ENCODE measurements around the gene LIN9. TPM values are rescaled to one million over a fixed set of nuclear protein-coding genes. Genes with fewer than 3 reads are reported as not detected.

LIN9 gene, protein sequence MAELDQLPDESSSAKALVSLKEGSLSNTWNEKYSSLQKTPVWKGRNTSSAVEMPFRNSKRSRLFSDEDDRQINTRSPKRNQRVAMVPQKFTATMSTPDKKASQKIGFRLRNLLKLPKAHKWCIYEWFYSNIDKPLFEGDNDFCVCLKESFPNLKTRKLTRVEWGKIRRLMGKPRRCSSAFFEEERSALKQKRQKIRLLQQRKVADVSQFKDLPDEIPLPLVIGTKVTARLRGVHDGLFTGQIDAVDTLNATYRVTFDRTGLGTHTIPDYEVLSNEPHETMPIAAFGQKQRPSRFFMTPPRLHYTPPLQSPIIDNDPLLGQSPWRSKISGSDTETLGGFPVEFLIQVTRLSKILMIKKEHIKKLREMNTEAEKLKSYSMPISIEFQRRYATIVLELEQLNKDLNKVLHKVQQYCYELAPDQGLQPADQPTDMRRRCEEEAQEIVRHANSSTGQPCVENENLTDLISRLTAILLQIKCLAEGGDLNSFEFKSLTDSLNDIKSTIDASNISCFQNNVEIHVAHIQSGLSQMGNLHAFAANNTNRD
- total RNA-seq (1 to 10 TPM; 1.1 to 1.8 (median 1.5) TPM), polyA plus RNA-seq (1 to 10 TPM; 1.5 to 2.6 (median 2.2) TPM)
- long read RNA-seq, donor 1, partial matches to known transcripts = 0 of 2 reads
- long read RNA-seq, donor 1, other reads (novel, unspliced or antisense) = 1 of 2 reads
- long read RNA-seq, donor 2, partial matches to known transcripts = 0 of 1 reads
- long read RNA-seq, donor 2, other reads (novel, unspliced or antisense) = 0 of 1 reads

DNA sequence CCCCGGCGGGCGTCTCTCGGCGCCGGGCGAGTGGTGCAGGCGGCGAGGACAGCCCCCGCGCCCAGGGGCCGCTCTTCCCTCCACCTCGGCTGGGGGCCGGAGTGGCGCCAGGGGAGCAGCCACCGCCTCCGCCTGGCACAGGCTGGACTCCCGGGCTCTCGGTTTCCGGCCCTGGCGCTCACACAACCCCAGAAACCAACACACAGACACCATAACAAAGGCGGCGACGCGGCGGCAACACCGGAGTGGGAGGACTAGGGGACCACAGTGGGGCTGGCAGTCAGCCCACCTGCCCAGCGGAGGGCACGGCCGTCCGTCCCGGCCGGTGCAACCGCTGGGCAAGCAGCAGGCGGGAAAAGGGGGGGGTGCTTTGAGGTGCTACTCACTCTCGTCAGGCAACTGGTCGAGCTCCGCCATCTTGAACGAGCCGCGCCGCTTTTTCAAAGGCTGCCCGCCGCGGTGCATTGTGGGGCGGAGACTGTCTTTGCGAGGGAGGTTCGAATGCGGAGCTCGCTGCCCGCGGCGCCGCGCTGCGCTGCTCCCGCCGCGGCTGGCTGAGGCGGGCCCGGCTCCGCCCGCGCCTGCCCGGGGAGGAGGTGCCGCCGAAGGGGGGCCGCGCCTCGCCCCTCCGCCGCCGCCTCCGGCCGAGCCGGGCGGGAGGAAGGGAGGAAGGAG, at the start of gene LIN9:
TSS of gene LIN9 (minus strand) at position 442 of the 675 bp plus-strand sequence. CDS start at position 417, 25 bp downstream.
- TF ChIP-seq, protein P1, sequence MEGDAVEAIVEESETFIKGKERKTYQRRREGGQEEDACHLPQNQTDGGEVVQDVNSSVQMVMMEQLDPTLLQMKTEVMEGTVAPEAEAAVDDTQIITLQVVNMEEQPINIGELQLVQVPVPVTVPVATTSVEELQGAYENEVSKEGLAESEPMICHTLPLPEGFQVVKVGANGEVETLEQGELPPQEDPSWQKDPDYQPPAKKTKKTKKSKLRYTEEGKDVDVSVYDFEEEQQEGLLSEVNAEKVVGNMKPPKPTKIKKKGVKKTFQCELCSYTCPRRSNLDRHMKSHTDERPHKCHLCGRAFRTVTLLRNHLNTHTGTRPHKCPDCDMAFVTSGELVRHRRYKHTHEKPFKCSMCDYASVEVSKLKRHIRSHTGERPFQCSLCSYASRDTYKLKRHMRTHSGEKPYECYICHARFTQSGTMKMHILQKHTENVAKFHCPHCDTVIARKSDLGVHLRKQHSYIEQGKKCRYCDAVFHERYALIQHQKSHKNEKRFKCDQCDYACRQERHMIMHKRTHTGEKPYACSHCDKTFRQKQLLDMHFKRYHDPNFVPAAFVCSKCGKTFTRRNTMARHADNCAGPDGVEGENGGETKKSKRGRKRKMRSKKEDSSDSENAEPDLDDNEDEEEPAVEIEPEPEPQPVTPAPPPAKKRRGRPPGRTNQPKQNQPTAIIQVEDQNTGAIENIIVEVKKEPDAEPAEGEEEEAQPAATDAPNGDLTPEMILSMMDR (IDR thresholded peaks at IDR 0.05) = no peak
- DNase-seq = peak; percentile 89 to 95
- intact Hi-C loops (cut with DNase I) = no loop called here
- peak; percentile 88 to 97 (median 94) for ATAC-seq
- 0 to 1% (median 1%) methylated on average over 49 to 77 of the region's 77 CpGs for WGBS, 3 donors
- no peaks in the 10 kb centered on the region for H3K9me3 ChIP-seq
- H3K4me3 ChIP-seq = peak within 1 kb of the TSS; percentile 97
- no peaks in the 10 kb centered on the region for H3K36me3 ChIP-seq (ENCODE audit: insufficient read depth in 1 of 2, low read depth in 1 of 2)
- H3K27me3 ChIP-seq (ENCODE audit: insufficient read depth in 3 of 3, low read length in 2 of 3) = no peaks in the 10 kb centered on the region
- peak within 1 kb of the TSS; percentile 80 for H3K27ac ChIP-seq
- peaks cover 7% of the 10 kb centered on the region for H3K4me1 ChIP-seq

DNA sequence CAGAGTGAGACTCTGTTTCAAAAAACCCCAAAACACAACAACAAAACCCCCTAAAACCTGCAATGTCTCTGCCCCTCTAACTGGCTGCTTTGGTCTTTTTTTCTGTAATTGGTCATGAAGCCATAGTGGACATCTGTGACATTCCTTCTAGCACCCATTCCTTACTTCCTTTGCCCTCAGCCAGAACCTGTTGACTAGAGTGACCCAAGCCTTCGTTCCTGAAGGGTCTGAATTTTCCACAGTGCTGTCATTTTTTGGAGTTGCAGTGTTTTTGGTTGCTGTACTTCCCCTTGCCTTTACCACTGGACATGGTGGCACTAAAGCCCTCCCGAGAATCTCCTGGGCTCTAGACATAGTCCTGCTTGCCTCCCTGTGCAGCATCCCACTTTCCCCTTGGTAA, 48.5 kb upstream of the LIN9 start:
- Histone ChIP-seq H3K9me3 (no peaks in the 10 kb centered on the region), H3K4me3 (no peak overlapping the region), H3K27me3 (ENCODE audit: insufficient read depth in 3 of 3, low read length in 2 of 3) (no peaks in the 10 kb centered on the region), H3K4me1 (peaks cover 11% of the 10 kb centered on the region), H3K27ac (no peak overlapping the region), H3K36me3 (ENCODE audit: insufficient read depth in 1 of 2, low read depth in 1 of 2) (peaks cover 7 to 41% of the 10 kb centered on the region in 2 donors)
- WGBS, 3 donors = 88 to 92% (median 91%) methylated on average over 2 of the region's 2 CpGs
- intact Hi-C loops (cut with DNase I) = loop anchor here in 1 of 2 donors (5.0 kb wide), 1 partner anchor 45 kb away; no protein-coding TSS in a partner anchor
- DNase-seq (no peak), ATAC-seq (no peak)
- TF ChIP-seq, protein P1 (IDR thresholded peaks at IDR 0.05) = no peak

DNA sequence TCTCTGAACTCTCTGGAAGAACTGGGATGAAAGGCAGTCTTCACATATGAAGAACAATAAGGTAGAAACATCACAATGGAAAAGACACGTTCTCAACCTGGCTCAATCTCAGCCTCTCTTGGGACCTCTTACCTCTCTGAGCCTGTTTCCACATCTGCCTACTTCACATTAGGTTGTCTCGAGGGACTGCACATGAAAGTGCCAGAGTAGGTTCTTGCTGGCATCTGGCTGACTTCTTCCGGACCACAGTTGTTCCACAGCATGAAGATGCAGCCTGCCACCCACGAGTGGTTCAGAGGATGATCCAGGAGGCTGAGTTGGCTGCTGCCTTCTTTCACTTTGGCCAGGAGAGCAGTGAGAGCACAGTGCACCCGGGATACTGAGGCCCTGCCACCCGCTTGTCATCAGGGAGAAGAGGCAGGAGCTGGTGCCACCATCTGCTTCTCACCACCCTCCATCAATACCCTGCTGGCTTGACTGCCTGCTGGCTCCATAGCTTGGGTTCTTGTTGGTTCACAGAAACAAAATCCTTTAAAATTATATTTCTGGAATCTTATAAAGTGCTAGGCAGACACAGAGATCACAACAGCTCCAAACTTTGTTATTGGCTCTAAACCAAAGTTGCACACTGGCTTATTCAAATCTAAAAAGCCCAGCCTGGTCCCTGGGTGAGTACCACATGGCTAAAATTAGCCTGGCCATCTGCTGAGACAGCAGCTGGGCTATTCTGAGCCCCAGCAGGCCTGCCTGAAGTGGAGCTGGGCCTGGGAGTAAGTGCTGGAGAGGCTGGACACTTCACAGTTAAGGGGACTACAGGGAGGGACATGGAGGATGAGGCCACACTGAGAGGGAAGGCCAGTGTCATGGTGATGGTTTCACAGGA, 46.9 kb upstream of the LIN9 start:
- Histone ChIP-seq H3K27ac (peak overlapping the region; percentile 53), H3K4me1 (peaks cover 11% of the 10 kb centered on the region)

More for the DNA sequence above, 46.9 kb upstream of the LIN9 start:
- TF ChIP-seq, protein P1 (IDR thresholded peaks at IDR 0.05) = no peak
- no peaks in the 10 kb centered on the region for H3K9me3 ChIP-seq
- 30 to 50% (median 38%) methylated on average over 6 of the region's 6 CpGs for WGBS, 3 donors
- no peak overlapping the region for H3K4me3 ChIP-seq
- peak; percentile 92 to 97 (median 95) for ATAC-seq
- intact Hi-C loops (cut with DNase I) = loop anchor here in 1 of 2 donors (5.0 kb wide), 1 partner anchor 44 kb away; no protein-coding TSS in a partner anchor
- peaks cover 2 to 26% of the 10 kb centered on the region in 2 donors for H3K36me3 ChIP-seq (ENCODE audit: insufficient read depth in 1 of 2, low read depth in 1 of 2)
- peak; percentile 31 to 70 for DNase-seq
- no peaks in the 10 kb centered on the region for H3K27me3 ChIP-seq (ENCODE audit: insufficient read depth in 3 of 3, low read length in 2 of 3)
